ENCODE data around the gene IGF1R. TPM values are rescaled to one million over a fixed set of nuclear protein-coding genes. Genes with fewer than 3 reads are reported as not detected.

IGF1R gene
- total RNA-seq, 2 donors from 2014 or later, result 10.3 to 12.6 TPM

- H3K4me1 Mint-ChIP-seq (ENCODE audit: low read depth in 2 of 2), result peaks cover 8 to 16% of the 10 kb centered on the region in 2 donors
- H3K9me3 Mint-ChIP-seq, result no peaks in the 10 kb centered on the region
- no peak overlapping the region for H3K4me3 Mint-ChIP-seq
- no peaks in the 10 kb centered on the region for H3K27me3 Mint-ChIP-seq
- no peak overlapping the region for H3K27ac Mint-ChIP-seq
- no peaks in the 10 kb centered on the region for H3K36me3 Mint-ChIP-seq
- ATAC-seq (no peak), DNase-seq (ENCODE audit: low spot score) (no peak)
Observed at GRCh38 chr15:98785807-98786621, 137.7 kb downstream of the IGF1R start.

- no peak for DNase-seq (ENCODE audit: low spot score)
- Mint-ChIP-seq H3K9me3 (no peaks in the 10 kb centered on the region), H3K27ac (no peak overlapping the region), H3K27me3 (no peaks in the 10 kb centered on the region), H3K36me3 (no peaks in the 10 kb centered on the region), H3K4me1 (ENCODE audit: low read depth in 2 of 2) (peaks cover 8 to 16% of the 10 kb centered on the region in 2 donors), H3K4me3 (no peak overlapping the region)
- ATAC-seq, result no peak
Observed at GRCh38 chr15:98786717-98787116, 138.4 kb downstream of the IGF1R start.

DNA sequence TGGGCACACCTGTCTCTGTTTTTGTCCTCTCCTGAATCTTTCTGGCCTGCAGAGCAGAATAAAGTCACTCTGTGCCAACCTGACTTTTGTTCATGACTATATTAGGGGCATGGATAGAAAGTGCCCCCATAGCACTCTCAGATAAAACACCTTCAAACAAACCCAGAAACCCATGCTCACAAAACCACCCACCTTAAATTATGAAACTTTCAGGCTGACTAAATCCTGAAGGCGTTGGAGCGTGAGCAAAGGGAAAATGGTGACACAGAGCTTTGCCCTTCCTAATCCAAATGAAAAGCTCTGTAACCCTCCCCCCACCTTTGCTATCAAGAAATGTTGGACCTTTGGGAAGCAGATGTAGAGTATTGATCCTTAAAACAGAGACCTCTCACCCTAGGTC lies 138.9 kb downstream of the IGF1R start:
- peaks cover 8 to 16% of the 10 kb centered on the region in 2 donors for H3K4me1 Mint-ChIP-seq (ENCODE audit: low read depth in 2 of 2)
- no peaks in the 10 kb centered on the region for H3K9me3 Mint-ChIP-seq

DNA sequence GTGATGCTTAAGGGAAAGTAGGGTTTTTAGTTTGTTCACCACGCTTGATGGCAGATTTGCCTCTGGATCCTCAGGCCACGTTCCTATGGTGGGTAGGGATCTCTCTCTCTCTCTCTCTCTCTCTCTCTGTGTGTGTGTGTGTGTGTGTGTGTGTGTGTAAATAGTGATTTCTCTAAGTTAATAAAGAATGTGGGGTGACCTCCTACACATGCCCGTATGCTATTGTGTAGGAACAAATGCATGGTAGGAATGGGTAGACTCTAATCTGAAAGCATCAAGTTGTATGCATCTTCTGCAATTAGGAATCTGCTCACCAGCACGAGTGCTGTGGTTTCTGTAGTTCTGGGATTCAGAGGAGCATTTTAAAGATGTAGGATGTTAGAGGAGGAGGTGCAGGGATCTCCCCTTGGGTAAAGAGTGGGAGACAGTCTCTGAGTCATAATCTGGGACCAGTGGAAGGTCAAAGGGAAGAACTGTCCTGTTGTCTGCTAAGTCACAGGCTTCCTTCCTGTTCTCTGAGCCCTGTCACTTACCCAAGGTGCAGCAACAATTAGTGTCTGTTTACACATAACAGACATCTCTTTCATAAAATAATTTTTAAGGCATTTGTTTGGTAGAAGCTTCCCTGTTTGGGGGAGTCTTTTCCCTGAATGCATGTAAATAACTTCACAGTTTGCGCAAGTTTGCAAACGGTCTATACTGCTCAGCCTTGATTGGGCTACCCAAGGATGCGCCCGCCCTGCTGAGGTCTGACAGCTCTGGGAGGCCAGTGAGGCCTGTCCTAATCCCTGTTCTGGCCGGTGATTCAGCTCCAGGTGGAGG lies 139.8 kb downstream of the IGF1R start:
- DNase-seq (ENCODE audit: low spot score), result no peak
- Mint-ChIP-seq H3K9me3 (no peaks in the 10 kb centered on the region), H3K36me3 (no peaks in the 10 kb centered on the region), H3K27me3 (no peaks in the 10 kb centered on the region), H3K27ac (no peak overlapping the region), H3K4me1 (ENCODE audit: low read depth in 2 of 2) (peaks cover 8 to 19% of the 10 kb centered on the region in 2 donors), H3K4me3 (no peak overlapping the region)
- no peak for ATAC-seq

More for the DNA sequence above, 138.9 kb downstream of the IGF1R start:
- Mint-ChIP-seq H3K4me3 (no peak overlapping the region), H3K27me3 (no peaks in the 10 kb centered on the region), H3K27ac (no peak overlapping the region), H3K36me3 (no peaks in the 10 kb centered on the region)
- no peak for ATAC-seq
- no peak for DNase-seq (ENCODE audit: low spot score)

DNA sequence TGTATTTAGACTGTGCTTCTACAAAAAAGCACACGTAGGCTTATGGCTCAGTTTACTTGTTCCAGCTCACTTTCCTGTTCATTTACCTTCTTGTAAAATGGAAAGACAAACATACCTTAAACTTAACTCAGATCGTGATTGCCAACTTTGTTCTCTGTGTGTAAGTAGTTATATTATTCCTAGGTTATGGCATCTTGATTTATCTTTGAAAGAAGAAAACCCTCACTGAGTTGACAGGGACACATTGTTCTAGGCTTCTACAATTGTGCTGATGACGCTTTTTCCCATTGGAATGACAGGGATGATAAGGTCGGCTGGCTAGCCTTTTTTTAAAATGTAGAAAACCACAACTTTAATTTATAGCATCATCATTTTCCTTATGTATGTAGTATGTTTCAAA lies 140.7 kb downstream of the IGF1R start:
- H3K27me3 Mint-ChIP-seq, result no peaks in the 10 kb centered on the region
- H3K27ac Mint-ChIP-seq, result no peak overlapping the region
- H3K9me3 Mint-ChIP-seq, result no peaks in the 10 kb centered on the region
- ATAC-seq, result no peak
- H3K4me3 Mint-ChIP-seq, result no peak overlapping the region
- no peaks in the 10 kb centered on the region for H3K36me3 Mint-ChIP-seq
- H3K4me1 Mint-ChIP-seq (ENCODE audit: low read depth in 2 of 2), result peaks cover 8 to 19% of the 10 kb centered on the region in 2 donors
- DNase-seq (ENCODE audit: low spot score), result no peak

DNA sequence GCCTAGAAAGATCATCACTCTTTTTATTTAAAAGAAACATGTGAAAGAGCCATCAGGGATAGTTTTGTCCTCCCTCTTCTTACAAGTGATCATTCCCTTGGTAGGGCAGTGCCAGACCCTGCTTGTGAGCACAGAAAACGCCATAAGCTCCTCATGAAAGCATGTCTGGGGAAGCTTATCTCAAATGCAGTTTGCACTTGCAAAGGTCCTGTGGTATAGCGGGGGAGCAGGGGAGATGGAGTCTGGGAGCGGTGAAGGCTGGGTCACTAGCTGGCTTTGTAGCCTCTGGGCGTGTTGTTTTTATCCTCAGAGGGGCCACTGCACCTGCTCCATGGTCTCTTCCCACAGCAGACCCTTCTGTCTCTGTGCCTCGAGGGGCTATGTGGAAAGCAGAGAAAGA lies 141.9 kb downstream of the IGF1R start:
- Mint-ChIP-seq H3K36me3 (no peaks in the 10 kb centered on the region), H3K4me1 (ENCODE audit: low read depth in 2 of 2) (peaks cover 8 to 19% of the 10 kb centered on the region in 2 donors), H3K27ac (no peak overlapping the region), H3K4me3 (no peak overlapping the region), H3K9me3 (no peaks in the 10 kb centered on the region), H3K27me3 (no peaks in the 10 kb centered on the region)
- ATAC-seq (no peak), DNase-seq (ENCODE audit: low spot score) (no peak)

- peaks cover 8 to 19% of the 10 kb centered on the region in 2 donors for H3K4me1 Mint-ChIP-seq (ENCODE audit: low read depth in 2 of 2)
- no peak overlapping the region for H3K4me3 Mint-ChIP-seq
- ATAC-seq (no peak), DNase-seq (ENCODE audit: low spot score) (no peak)
- H3K36me3 Mint-ChIP-seq, result no peaks in the 10 kb centered on the region
- H3K9me3 Mint-ChIP-seq, result no peaks in the 10 kb centered on the region
- no peaks in the 10 kb centered on the region for H3K27me3 Mint-ChIP-seq
- H3K27ac Mint-ChIP-seq, result no peak overlapping the region
Observed at GRCh38 chr15:98791046-98791701, 142.8 kb downstream of the IGF1R start.

- DNase-seq (ENCODE audit: low spot score) (no peak), ATAC-seq (no peak)
- Mint-ChIP-seq H3K4me3 (no peak overlapping the region), H3K27me3 (no peaks in the 10 kb centered on the region), H3K4me1 (ENCODE audit: low read depth in 2 of 2) (peaks cover 8 to 19% of the 10 kb centered on the region in 2 donors), H3K9me3 (no peaks in the 10 kb centered on the region), H3K27ac (no peak overlapping the region), H3K36me3 (no peaks in the 10 kb centered on the region)
Observed at GRCh38 chr15:98792117-98792516, 143.8 kb downstream of the IGF1R start.

DNA sequence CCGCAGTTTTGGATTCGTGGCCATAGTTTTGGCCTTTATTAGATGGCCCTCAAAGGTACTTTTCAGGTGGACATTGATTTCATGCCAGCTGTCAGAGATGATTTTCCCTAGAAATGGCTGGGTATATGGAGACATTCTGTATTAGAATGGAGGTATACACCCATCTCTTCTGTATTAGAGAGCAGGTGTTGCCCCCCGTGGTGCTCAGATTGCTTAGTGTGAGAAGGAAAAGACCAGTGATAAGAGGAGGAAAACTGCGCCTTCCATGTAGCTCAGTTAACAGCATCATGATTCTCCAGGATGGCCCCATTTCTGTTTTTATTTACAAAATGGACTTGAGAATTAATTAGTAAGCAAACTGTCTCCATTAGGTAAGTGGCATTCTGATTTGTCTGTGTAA lies 145.9 kb downstream of the IGF1R start:
- no peaks in the 10 kb centered on the region for H3K36me3 Mint-ChIP-seq
- no peaks in the 10 kb centered on the region for H3K27me3 Mint-ChIP-seq
- DNase-seq (ENCODE audit: low spot score) (no peak), ATAC-seq (no peak)
- peaks cover 9 to 14% of the 10 kb centered on the region in 2 donors for H3K4me1 Mint-ChIP-seq (ENCODE audit: low read depth in 2 of 2)
- no peak overlapping the region for H3K27ac Mint-ChIP-seq
- no peaks in the 10 kb centered on the region for H3K9me3 Mint-ChIP-seq
- H3K4me3 Mint-ChIP-seq, result no peak overlapping the region

DNA sequence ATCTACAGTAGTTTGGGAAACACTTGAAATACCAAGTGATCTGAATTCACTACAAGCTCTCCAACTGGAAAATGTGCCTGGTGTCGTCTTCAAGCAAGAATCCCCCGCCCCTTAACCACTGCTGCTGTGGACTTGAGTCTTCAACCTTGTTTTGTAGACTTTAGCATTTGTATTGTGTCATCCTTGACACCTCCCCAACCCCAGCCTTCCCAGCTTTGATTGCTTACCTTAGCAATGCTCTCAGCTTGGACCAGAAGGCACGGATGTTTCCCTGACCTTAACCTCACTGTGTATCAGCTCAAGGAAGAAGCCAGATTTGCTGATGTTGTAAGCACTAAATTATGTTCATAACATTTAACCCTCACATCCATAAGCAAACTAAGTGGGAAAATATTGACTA lies 146.4 kb downstream of the IGF1R start:
- ATAC-seq (no peak), DNase-seq (ENCODE audit: low spot score) (no peak)
- Mint-ChIP-seq H3K27me3 (no peaks in the 10 kb centered on the region), H3K4me3 (no peak overlapping the region), H3K36me3 (no peaks in the 10 kb centered on the region), H3K4me1 (ENCODE audit: low read depth in 2 of 2) (peaks cover 9 to 17% of the 10 kb centered on the region in 2 donors), H3K9me3 (no peaks in the 10 kb centered on the region), H3K27ac (no peak overlapping the region)

DNA sequence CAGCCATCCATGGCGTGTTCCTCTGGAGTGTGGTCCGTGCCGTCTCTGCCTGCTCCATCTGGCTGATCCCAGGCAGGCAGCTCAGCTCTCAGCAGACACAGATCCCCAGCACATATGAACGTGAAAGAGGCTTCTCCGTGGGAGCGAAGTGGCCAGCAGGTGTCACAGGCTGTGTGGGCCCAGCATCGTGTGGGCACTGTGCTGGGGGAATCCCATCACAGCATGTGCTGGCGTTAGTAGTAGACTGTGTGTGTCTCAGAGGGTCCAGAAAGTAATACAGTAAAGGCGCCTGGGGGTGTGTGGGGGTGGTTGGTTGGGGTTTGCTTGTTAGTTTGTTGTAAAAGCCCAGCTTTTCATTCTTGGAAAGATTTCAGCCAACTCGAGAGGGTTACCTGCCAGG lies 147.6 kb downstream of the IGF1R start:
- Mint-ChIP-seq H3K9me3 (no peaks in the 10 kb centered on the region), H3K4me1 (ENCODE audit: low read depth in 2 of 2) (peaks cover 14 to 19% of the 10 kb centered on the region in 2 donors), H3K27ac (no peak overlapping the region), H3K27me3 (no peaks in the 10 kb centered on the region), H3K36me3 (no peaks in the 10 kb centered on the region), H3K4me3 (no peak overlapping the region)
- ATAC-seq (no peak), DNase-seq (ENCODE audit: low spot score) (no peak)

GRCh38 chr15:98796685-98797357 lies 148.5 kb downstream of the IGF1R start:
- no peak for DNase-seq (ENCODE audit: low spot score)
- Mint-ChIP-seq H3K4me3 (no peak overlapping the region), H3K36me3 (no peaks in the 10 kb centered on the region), H3K4me1 (ENCODE audit: low read depth in 2 of 2) (peaks cover 18 to 26% of the 10 kb centered on the region in 2 donors), H3K9me3 (no peaks in the 10 kb centered on the region), H3K27ac (no peak overlapping the region), H3K27me3 (no peaks in the 10 kb centered on the region)
- ATAC-seq, result no peak

GRCh38 chr15:98798375-98798893 lies 150.1 kb downstream of the IGF1R start:
- Mint-ChIP-seq H3K36me3 (no peaks in the 10 kb centered on the region), H3K4me1 (ENCODE audit: low read depth in 2 of 2) (peaks cover 18 to 27% of the 10 kb centered on the region in 2 donors)

More at GRCh38 chr15:98798375-98798893, 150.1 kb downstream of the IGF1R start:
- no peak overlapping the region for H3K27ac Mint-ChIP-seq
- no peak for DNase-seq (ENCODE audit: low spot score)
- H3K4me3 Mint-ChIP-seq, result no peak overlapping the region
- H3K27me3 Mint-ChIP-seq, result no peaks in the 10 kb centered on the region
- no peaks in the 10 kb centered on the region for H3K9me3 Mint-ChIP-seq
- ATAC-seq, result no peak
